CD4-positive, alpha-beta T cell treated with Interleukin-21 for 1 hour (primary cell): ENCODE results near the gene CORO6.

Source experiments
- DNase-seq: peaks from one replicate; pipeline ENCODE4 v3.0.0-alpha.2; 2020

Gene CORO6

DNA sequence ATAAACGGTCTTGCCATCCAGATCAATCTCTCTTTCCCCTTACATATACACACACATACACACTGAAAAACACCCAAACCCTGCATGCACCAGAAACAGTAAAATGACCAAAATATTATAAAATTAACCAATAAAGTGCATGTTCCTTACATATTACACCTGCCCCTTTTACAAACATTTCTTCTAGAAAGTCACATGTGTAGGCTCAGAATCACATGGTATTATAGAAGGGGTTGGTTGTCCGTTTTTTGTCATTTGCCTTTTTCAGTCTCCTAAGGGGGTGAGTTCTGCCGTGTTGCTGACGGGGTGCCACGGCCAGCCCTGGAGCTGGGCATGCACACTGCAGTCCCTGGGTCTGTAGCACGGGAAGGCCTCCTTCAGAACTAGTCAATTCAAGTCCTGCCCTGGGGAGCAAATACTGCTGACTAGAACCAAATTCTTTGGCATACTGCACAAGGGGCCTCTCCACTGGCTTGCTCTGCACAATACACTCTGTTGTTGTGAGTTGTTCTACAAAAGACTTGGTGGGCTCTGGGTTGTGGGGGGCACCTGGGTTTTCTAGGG is 8.0 kb upstream of the CORO6 start:
- DNase-seq, result no peak

DNA sequence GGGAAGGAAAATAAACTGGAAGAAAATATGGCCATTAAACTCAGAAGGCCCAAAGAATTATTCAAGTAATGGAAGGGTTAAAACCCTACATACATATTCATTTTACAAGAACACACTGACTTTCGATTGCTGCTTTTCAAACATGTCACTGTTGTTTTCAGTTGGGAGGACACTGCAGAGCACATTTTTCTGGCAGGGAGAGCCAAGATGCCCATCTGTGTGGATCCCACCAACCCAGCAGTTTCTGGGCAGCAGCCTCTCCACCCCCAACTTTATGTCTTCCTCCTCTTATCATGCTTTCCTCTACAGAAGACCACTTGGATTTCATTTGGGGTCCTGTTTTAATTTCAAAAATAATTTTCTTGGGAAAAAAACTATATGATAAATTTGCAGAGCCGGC is 7.1 kb upstream of the CORO6 start:
- no peak for DNase-seq

DNA sequence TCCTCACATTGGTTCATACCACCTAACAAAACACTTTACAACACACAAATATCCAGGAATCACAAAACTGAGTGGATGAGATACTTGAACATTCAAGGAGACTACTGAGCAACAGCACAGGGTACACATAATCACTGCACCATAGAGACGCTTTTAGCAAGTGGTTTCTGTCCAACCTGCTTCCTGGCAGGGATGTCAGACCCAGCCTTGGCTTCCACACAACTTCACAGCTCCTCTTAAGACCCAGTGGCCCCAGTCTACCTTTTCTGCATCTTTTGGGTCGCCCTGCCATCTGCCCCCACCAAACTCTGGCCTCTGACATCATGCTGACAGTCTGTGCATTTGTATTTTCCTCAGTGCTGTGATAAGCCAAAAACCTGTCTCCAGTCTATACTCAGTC is 5.9 kb upstream of the CORO6 start:
- DNase-seq, result no peak

DNA sequence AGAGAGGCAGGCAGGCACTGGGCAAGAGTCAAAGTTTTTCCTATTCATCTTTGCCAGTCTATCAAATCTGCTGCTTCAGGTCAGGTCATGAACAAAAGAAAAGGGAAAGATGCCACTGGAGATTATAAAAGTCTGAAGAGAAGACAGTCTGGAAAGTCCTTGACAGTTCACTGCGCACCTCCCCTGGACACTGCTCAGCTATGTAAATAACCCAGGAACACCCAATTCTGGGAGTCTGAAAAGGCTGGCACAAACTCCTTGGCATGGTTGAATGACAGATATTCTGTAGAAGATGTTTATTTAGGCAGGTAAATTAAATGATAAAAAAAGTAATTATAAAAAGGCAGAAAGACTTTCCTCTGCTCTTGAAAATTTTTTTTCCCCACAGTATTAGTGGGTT is 5.2 kb upstream of the CORO6 start:
- no peak for DNase-seq

DNA sequence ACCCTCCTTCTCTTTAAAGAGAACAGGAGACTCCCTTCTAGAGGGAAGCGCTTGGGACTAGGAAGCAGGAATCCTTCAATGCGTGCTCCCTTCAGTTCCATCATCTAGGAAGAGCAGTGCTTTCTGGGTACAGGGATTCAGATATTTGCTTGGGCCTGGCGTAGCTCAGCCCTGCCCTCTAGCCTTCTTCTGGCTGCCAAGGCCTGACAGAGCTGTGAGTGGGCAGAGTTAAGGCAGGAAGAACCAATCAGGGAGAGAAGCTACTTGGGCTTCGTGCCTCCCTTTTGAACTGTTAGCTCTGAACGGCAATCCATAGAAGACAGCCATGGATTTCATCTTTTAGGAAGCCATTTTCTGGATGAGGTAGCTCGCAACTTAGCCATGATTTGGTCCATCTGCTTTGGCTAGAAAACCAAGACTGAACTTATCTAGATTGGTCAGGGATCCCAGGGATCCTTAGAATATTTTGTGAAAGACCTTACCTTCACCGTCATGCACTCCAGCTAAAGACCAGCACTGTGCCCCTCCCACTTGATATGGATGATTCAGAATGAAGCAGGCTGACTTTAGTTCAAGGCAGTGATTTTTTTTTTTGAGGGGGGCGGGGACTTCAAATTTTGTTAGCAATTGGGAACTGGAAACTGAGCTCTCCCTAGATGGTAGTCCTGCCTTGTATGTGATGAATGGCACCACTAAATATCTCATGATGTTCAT is 2.5 kb upstream of the CORO6 start:
- DNase-seq, result no peak

DNA sequence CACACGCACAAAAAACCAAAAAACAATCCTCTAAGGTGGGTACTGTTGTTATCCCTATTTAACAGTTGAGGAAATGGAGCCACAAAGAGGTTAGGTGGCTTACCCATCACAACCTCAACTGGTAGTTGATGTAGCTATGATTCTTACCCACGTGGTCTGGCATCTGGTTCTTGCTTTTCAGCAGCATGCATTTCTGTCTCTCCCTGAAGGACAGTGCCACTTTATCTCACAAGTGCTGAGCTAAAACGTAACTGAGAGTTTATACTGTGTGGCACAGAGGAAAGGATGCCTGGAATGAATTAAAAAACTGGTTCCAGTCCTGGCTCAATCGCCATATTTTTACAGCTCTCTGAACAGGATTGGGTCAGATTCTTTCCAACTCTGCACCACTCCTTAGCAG is 1.9 kb upstream of the CORO6 start:
- DNase-seq, result no peak

DNA sequence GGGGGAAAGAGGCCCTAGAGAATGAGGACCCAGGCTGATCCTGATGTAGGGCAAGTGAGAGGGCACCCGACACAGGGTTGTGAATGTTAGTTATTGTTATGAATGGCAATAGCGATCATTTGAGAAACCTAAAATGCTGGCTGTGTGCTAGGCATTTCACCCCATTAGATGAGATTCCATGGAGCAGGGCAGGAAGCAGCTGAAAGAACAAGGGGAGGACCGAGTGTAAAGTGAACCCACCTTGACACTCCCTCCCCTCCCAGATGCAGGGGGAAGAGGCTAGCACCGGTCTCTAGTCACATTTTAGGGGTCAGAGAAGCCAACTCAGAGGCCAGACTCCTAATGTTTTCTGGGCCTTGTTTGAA is 553 bp upstream of the CORO6 start:
- no peak for DNase-seq

DNA sequence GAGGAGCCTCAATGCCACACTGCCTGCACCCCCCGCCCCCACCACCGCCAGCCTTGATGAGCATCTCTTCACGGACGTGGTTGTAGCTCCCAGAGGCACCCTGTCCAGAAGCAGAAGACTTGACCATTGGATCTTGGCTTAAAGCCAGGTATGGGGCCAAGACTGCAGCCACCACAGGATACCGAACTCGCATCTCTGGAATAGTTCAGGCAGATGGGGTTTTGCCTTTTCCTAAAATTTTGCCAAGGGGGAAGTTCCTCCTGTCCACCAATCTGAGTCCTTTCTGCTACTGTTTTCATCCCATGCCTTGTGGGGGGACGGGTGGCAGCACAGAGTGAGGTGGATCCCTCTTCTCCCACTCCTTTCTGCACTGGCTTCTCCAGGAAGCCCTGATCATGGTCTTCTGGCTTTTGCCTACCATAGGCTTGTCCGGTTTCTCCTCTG is 939 bp downstream of the CORO6 start:
- no peak for DNase-seq

DNA sequence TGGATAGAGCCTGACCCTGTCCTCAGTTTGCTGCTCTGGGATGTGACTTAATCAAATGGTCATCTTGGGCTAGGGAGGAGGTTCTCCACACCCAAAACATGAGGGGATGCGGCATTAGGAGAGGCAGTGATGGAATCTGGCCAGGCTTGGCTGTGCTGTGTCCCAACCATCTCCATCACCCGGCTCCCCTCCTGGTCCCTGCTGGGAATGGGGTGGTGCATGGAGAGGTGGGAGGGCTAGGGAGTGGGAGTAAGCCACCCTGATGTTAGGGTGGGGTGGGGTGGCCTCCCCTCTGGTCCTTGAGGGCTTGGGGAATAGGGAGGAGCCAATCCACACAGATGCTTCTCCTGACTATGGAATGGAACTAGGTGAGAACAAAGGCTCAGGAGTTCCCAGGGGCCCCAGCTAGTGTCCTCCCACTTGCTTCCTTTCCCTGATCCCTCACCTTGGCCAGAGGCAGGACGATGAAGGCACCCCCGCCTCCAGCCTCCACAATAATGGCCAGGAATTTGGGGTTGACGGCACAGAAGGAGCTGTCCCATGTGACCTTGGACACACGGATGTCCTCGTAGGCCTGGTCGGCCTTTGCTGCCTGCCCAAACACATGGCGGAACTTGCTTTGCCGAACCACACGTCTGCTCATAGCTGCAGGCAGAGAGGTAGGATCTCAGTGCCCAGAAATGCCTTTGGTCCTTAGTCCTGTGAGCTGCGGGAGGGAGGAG is 1.8 kb downstream of the CORO6 start:
- no peak for DNase-seq

DNA sequence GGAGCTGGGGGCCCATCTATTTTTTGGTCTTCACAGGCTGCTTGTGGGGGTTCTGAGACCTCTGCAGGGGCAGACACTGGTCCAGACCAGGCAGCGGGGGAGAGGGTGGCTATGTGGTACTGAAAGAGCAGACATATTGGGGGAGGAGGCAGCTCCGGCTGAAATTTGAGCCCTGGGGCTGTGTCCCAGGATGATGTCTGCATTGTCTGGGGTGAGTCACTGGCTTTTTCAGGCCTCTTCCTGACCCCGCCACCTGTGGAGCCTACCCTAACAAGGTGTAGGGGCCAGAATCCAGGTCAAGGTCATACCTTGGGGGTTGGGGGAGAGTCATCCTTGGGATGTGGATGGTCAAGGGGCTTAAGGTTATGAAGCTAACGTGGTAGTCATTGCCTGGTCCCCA is 2.4 kb downstream of the CORO6 start:
- no peak for DNase-seq

DNA sequence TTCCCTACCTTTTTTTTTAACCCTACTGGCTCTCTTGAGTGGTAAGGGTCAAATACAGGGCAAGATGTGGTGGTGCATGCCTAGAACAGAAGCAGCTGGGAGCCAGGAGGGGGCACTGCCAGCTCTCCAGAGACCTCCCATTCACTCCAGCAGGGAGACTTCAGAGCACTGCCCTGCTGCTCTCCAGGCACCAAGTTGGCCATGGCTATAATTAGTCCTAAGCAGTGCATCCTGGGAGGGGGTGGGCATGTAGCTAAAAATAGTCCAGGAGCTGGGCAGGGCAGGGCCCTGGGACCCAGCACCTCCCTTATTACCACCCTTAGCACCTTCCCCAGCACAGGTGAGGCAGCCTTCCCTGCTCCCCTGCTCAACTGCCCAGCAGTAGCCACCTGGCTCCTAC is 3.5 kb downstream of the CORO6 start:
- DNase-seq, result no peak

DNA sequence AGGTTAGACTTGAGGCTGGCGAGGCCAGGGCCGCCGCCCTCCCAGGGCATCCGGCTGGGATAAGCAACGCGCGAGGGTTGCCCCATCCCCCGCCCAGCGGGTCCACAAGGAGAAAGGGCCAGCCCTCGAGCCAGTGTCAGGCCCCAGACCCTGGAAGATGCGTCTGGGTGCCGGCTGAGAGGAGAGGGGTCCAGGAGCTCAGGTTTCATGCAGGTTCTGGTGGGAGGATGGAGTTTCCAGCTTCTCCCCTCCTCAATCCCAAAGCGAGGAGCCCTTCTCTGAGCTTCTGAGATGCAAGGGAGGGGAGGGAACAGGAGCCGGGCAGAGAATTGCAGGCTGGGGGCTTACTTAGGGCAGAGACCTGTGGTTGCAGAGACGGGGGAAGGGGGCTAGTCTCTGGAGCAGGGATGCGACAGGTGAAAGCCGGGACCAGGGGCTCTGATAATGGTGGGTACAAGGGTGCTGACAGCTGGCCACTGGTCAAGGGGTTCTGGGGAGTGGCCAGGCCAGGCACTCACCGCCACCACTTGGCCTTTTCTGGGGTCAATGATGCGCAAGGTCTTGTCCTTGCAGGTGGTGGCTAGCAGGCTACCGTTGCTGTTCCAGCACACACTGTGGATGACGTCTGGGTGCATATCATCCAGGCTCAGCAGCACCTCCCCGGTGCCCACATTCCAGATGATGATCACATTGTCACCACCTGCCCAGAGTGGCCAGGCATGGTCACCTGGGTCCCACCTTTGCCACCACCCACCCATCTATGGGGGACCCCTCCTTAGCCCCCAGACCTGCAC is 4.2 kb downstream of the CORO6 start:
- DNase-seq, result no peak

DNA sequence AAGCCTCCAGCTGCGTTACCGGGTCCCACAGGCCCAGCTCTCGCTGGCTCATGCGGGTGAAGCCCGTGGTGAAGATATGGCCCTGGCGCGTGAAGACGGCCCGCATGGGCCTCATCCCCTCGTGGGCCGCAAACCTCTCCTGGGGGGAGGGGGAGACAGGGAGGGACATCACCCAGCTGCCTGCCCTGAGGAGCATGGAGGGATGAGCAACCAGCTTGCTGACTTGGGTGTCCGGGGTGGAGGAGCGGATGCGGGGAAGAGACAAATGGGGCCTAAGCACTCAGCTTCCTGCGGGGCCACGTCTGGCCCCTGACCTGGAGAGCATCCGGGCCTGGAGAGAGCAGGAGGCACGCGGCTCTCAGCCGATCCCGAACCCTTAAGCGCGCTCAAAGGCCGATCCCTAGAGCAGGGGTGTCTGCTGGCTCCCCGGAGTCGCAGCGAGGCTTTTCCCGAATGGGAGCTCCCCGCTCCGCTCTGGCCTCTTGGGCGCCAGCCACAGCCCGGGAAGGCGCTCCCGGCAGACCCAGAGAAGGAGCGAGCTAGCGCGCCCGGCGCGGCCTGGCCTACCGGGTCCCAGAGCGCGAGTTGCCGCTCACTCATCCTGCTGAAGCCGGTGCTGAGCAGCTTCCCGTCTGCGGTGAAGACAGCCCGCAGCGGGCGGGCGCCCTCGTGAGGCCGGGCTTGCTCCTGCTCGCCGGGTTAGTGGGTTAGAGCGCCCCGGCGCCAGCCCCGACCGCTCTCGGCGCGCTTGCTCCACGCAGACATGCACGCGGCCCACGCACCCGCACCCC is 5.0 kb downstream of the CORO6 start:
- peak; percentile 88 for DNase-seq

DNA sequence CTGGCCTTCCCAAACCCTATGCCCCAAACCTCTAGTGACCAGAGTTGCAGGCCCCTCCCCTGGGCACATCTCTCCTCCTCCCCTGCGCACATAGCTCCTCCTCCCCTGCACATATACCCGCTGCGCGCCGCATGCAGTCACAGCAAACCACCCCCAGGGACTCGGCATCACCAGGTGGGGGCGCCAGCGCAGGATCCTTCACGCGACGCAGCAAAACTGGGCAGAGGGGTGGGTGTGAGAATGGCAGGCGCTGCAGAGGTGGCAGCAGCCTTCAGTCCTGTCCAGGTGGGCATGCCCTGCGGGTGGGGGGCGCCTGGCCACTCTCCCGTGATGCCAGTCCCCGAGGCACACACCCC is 5.6 kb downstream of the CORO6 start:
- peak; percentile 93 for DNase-seq

DNA sequence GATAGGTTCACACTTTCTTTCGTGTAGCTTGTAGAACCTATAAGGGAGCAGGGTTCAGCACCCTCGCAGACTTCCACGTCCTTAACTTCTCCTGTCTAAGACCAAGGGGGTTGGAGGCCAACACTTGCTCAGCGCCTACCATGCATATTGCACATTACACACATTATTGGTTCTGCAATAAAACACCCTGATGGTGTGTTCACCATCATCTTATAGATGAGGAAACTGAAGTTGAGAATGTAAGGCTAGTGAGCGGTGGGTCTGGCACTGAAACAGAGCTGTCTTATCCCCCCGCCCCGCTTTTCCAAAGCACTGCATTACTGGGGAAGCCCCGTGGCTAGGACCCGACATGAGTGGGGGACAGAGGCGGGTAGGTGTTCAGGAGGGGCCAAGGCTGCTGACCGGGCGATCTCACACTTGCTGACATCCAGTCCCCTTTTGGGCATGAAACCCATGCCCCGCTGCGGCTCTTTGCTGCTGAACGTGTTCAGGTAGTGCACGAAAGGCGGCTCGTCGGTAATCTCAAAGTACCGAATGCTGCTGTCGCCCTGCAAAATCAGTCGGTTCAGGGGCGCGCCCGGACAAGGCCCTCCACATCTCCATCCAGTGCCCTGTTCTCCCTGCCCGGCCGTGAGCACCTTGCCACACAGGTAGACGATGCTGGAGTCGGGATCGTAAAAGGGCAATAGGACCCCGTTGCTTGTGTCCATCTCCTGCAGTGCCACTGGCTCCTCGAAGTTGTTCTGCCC is 6.2 kb downstream of the CORO6 start:
- DNase-seq, result no peak

DNA sequence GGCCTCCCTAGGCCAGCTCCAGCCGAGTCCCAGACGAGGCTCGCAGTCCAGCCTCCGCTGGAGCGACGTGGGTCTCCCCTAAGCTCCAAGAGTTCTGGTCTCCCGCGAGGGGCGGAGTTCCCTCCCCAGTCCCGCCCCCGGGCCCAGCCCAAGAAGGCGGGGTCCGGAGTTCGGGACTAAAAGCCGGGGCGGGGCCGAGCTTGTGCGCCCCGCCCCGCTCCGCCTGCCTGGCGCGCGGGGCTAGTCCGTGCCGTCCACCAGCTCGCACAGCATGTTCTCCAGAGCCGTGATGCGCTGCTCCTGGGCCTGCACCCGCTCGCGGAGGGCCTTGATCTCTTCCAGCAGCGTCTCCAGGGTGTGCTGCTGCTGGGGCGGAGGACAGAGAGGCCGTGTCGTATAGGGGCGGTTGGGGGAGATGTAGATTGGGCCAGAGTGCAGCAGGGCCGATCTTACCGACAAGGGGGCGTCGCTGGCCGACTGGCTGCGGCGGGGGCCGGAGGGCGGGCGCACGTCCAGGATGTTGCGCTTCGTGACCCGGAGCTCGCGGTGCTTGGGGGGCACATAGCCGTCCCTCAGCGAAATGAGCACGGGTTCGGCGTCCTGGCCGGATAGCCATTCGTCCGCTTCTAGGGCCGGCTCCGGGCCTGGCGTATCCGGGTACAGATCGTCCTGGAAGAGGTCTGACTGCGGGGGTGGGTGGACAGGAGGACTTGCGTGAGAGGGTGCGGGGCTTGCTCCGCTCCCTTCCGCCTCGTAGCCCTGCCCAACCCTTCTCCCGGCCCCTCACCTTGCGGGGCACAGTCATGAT is 7.0 kb downstream of the CORO6 start:
- peak; percentile 89 for DNase-seq

DNA sequence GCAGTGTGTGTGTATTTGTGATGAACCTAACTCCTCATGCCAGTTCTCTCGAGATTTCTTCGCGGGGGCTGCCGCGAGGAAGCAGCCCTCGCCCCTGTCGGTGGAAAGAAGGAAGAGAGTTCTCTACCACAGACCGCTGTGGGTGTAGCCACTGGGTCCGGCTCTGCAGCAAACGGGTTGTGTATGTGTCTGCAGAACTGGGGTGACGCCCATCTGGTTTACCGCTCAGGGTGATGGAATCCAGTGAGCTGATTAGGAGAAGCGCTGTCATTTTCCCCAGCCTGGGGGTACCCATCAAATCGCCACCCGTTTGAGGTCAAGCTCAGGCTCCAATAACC is 7.7 kb downstream of the CORO6 start:
- DNase-seq, result peak; percentile 81

DNA sequence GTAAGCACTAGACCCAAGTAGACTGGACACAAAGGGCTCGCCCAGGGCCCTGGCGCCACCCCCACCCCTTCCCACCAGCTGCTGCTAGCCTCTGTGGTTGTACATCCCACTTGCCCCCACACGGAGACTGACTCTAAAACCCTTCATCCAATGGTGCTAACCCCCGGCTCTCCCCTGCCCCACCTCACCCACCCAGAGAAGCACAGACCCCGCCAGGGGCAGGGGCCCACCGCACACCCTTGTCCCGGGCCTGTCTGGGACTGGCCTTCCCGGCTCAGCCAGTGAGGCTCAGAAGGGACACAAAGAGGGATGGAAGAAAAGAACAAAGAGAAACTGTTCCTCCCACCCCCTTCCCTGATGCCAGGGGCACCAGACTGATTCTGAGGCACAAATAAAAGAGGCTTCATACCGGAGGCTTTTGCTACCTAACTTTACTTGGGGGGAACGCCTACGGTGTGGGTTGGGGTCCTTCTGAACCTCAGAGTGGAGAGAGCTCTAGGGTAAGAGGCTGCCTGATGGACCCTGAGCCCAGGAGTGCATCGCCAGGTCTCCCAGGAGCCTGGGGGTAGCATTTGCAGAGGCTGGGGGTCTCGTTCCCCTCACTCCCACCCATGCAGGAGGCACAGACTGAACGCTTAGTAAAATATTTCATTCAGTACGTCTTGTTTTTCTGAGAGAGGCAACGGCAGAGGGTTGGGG is 8.2 kb downstream of the CORO6 start:
- no peak for DNase-seq

DNA sequence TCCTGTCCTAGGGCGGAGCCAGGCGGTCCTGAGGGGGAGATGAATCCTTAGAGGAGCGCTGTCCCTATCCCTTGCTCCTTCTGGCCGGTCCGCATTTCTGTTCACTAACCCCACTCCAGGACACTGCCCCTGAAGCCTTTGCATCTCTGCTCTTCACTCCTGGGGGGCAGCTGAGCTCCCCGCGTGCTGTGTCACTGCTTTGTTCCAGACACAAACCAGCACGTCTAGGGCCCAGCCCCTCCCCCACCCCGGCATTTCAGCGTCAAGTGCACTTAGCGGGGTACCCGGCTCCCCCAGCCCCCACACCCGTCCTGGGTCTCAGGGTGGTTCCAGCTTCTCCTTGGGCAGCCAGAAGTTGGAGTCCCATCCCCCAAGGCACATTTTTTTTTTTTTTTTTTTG is 8.9 kb downstream of the CORO6 start:
- DNase-seq, result no peak

DNA sequence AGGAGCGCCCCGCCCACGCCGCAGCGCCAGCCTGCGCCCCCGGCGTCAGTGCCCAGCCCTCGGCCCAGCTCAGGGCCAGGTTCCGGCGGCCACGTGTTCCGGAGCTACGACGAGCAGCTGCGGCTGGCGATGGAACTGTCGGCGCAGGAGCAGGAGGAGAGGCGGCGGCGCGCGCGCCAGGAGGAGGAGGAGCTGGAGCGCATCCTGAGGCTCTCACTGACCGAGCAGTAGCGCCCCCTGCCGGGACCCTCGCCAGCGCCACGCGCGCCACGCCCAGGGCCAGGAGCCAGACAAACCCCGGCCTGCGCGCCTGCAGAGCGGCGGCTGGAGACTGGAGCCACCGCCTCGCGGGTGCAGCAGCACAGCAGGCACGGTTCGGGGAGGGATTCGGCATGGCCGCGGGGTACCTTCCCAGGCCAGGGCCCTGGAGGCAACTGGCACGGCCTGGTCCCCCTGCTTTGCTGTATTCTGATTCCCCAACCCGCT is 9.3 kb downstream of the CORO6 start:
- peak; percentile 93 for DNase-seq
